Lung (tissue), 12 donors: Measurements from ENCODE around the gene METTL1. TPM values are rescaled to one million over a fixed set of nuclear protein-coding genes. Genes with fewer than 3 reads are reported as not detected.
A peak's percentile ranks its signal among the peaks of the same experiment; 100 is the strongest.
"Not testable (repeated sequence)": the region's sequence is repeated elsewhere in the genome, so short reads cannot be mapped to it uniquely, and the experiment has no call there.

Source experiments
- ATAC-seq: fragments of 200-7000 bp; cut with Tn5 transposase; one replicate; pipeline ENCODE4 v1.9.1; 2020; ENCODE audit warnings: moderate number of reproducible peaks; ENCODE audit not compliant: insufficient read depth, low FRiP score
- DNase-seq, 3 donors: peaks; one replicate each; pipeline ENCODE4 v3.0.0-alpha.2; 2013 to 2017
- H3K27ac ChIP-seq, 2 donors: one replicate each; pipeline ENCODE4 v1.5.1; 2013; ENCODE audit warnings: mild to moderate bottlenecking in 2 of 2, moderate library complexity in 2 of 2, control low read depth in 1 of 2, inconsistent platforms in 1 of 2, low read depth in 1 of 2, low read length in 1 of 2
- H3K27me3 ChIP-seq, 3 donors: one replicate each; pipeline ENCODE4 v1.5.1; 2013; ENCODE audit warnings: low read length in 2 of 3; ENCODE audit not compliant: control insufficient read depth in 3 of 3, insufficient read depth in 3 of 3
- H3K36me3 ChIP-seq, 4 donors: one replicate each; pipeline ENCODE4 v1.5.1; 2013; ENCODE audit warnings: low read length in 4 of 4, mild to moderate bottlenecking in 1 of 4, moderate library complexity in 1 of 4; ENCODE audit not compliant: control insufficient read depth in 4 of 4, insufficient read depth in 4 of 4
- H3K4me1 ChIP-seq, 5 donors: one replicate each; pipeline ENCODE4 v1.5.1; 2013; ENCODE audit warnings: low read length in 5 of 5, mild to moderate bottlenecking in 2 of 5, moderate library complexity in 1 of 5; ENCODE audit not compliant: control insufficient read depth in 5 of 5, insufficient read depth in 5 of 5
- H3K4me3 ChIP-seq: one replicate; pipeline ENCODE4 v1.5.1; 2013; ENCODE audit warnings: mild to moderate bottlenecking, control low read depth, moderate library complexity
- H3K9ac ChIP-seq, 2 donors: one replicate each; pipeline ENCODE4 v1.5.1; 2013; ENCODE audit warnings: low read length in 2 of 2, control low read depth in 1 of 2; ENCODE audit not compliant: insufficient read depth in 1 of 2
- H3K9me3 ChIP-seq, 4 donors: one replicate each; pipeline ENCODE4 v1.5.1; 2013; ENCODE audit warnings: low read length in 3 of 4, mild to moderate bottlenecking in 1 of 4, moderate library complexity in 1 of 4; ENCODE audit not compliant: control insufficient read depth in 4 of 4, insufficient read depth in 3 of 4
- WGBS, 2 donors: extraction: QIAGEN DNeasy Blood & Tissue Kit; methylation state at CpG; one replicate each; pipeline ENCODE4 v1.1.7; 2013; 5-methylcytosine and 5-hydroxymethylcytosine counted together
- polyA plus RNA-seq, 2 donors: library from polyadenylated mRNA; stranded (reverse); fragments of 200-250 nt; gene quantifications; one replicate each; pipeline ENCODE4 v1.2.1, GENCODE V29; 2013
- total RNA-seq, 2 donors: library from RNA; depleted of rRNA in 1 of 2; stranded (reverse); fragments of >200 nt in 1 of 2; gene quantifications; one replicate each; pipeline ENCODE4 v1.2.1, GENCODE V29; 2014 to 2021
- TF ChIP-seq, protein P1 (sequence below): IDR thresholded peaks from 2 replicates; pipeline ENCODE4 v1.5.1; 2012; ENCODE audit warnings: mild to moderate bottlenecking; ENCODE audit errors: control extremely low read depth, extremely low read depth
- donor health status: control.
- donor health status: control.
- donor health status: Bipolar disorder and iron deficiency.
- donor health status: healthy.
- donor health status: DM: yes; HTN: yes; CAD: no.

METTL1 gene
- total and polyA plus RNA-seq, 4 donors: 2.8 to 35.5 (median 31.6) TPM

DNA sequence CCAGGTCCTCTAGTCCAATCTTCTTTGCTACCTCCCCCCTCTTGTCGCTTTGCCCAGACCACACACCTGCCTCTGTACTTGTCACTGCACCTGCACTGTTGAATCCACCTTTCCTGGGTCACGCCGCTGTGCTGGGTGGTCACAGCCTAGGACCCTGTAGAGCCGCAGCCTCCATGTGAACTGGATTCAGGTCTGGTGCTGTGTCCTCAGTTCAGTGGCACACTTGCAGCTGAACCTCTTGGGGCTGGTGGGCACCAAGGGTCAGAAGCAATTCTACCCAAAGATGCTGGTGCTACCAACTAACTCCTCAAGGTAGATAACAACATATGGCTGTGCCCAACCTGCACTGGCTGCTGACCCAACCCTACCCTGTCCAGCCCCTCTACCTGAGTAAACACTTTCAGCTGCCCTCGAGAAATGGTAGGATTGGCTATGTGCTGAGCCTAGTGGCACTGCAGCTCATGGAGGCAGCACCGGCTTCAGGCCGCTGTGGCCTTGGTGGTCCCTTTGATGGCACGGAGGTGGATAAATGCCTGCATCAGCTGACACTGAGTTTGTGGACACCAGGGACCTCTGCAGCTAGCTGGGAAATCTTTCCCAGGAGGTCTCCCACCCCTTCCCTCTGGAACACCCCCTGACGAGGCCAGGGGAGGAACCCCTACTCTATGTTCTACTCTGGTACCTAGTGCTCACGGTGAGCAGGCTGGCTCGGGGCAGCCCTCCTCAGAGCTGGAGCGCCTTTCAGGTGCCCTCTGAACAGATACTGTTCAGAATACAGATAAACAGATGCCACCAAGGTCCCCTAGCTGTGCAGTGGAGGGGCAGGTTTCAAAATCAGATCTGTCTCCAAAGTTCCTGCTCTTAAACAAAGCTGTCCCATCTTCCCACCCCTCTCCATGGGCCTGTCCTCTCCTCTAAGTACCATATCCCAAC is 47.6 kb downstream of the METTL1 start:
- DNase-seq: no peak
- 86 to 88% methylated on average over 12 of the region's 12 CpGs for WGBS, 2 donors
- H3K36me3 ChIP-seq: peaks cover 4 to 29% (median 7%) of the 10 kb centered on the region in 4 donors
- peaks cover 0 to 32% (median 14%) of the 10 kb centered on the region in 3 donors for H3K27me3 ChIP-seq
- H3K4me3 ChIP-seq: no peak overlapping the region
- no peak overlapping the region for H3K27ac ChIP-seq
- TF ChIP-seq, protein P1, sequence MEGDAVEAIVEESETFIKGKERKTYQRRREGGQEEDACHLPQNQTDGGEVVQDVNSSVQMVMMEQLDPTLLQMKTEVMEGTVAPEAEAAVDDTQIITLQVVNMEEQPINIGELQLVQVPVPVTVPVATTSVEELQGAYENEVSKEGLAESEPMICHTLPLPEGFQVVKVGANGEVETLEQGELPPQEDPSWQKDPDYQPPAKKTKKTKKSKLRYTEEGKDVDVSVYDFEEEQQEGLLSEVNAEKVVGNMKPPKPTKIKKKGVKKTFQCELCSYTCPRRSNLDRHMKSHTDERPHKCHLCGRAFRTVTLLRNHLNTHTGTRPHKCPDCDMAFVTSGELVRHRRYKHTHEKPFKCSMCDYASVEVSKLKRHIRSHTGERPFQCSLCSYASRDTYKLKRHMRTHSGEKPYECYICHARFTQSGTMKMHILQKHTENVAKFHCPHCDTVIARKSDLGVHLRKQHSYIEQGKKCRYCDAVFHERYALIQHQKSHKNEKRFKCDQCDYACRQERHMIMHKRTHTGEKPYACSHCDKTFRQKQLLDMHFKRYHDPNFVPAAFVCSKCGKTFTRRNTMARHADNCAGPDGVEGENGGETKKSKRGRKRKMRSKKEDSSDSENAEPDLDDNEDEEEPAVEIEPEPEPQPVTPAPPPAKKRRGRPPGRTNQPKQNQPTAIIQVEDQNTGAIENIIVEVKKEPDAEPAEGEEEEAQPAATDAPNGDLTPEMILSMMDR: no peak
- no peak overlapping the region for H3K9ac ChIP-seq
- ATAC-seq: no peak
- peaks cover 0 to 2% (median 0%) of the 10 kb centered on the region in 4 donors for H3K9me3 ChIP-seq
- H3K4me1 ChIP-seq: peaks cover 0 to 19% (median 0%) of the 10 kb centered on the region in 5 donors

- TF ChIP-seq, protein P1: no peak
- peaks cover 0 to 19% (median 0%) of the 10 kb centered on the region in 5 donors for H3K4me1 ChIP-seq
- H3K9me3 ChIP-seq: peaks cover 0 to 2% (median 0%) of the 10 kb centered on the region in 4 donors
- peaks cover 0 to 30% (median 14%) of the 10 kb centered on the region in 3 donors for H3K27me3 ChIP-seq
- no peak overlapping the region for H3K9ac ChIP-seq
- no peak for DNase-seq
- WGBS, 2 donors: 63 to 71% methylated on average over 2 of the region's 2 CpGs
- H3K27ac ChIP-seq: no peak overlapping the region
- no peak for ATAC-seq
- peaks cover 10 to 36% (median 13%) of the 10 kb centered on the region in 4 donors for H3K36me3 ChIP-seq
- H3K4me3 ChIP-seq: no peak overlapping the region
These were observed 48.3 kb downstream of the METTL1 start for GRCh38 chr12:57723630-57723962.

DNA sequence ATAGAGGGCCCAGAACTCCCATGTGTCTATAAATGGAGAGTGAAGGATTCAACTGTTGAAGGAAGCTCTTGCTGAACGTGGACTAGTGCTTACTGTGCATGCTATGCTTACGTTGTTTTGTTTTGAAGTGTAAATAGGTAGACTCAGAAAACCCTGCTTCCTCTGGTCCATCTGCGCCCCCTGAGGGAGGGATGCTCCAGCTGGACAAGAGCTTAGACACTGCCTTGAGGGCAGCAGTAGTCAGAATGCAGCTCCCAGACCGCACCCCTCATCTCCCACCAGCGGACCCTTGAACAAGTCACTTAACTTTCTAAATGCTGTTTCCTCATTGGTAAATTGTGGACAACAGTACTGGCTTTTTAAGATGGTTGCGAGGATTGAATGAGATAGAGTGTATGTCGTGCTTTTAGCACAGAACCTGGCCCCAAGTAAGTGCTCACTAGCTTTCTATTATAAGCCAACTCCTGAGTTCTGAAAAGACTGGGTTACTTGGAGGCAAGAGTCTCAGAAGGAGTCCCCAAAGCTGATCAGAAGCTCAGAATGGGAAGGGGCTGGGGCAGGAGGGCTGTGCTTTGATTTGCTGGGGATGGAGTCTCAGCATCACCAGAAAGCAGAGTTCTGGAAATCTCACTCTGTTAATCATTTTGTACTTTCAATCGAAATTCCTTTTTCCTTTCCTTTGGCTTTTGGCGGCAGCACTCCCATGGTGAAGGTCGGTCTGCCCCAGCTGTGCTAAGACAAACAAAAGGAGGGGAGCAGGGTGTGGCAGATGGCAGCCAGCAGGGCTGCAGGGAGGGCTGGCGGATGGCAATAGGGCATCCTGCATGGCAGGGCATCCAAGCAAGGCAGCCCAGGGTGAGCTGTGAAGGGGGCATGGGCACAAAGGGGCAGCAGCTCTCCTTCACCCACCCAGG is 48.9 kb downstream of the METTL1 start:
- Histone ChIP-seq H3K9ac (no peak overlapping the region), H3K27ac (no peak overlapping the region), H3K36me3 (peaks cover 11 to 41% (median 19%) of the 10 kb centered on the region in 4 donors), H3K4me3 (no peak overlapping the region), H3K4me1 (peaks cover 0 to 19% (median 0%) of the 10 kb centered on the region in 5 donors), H3K9me3 (peaks cover 0 to 2% (median 0%) of the 10 kb centered on the region in 4 donors), H3K27me3 (peaks cover 0 to 24% (median 14%) of the 10 kb centered on the region in 3 donors)
- DNase-seq (peak in 1 of 3 donors; percentile 25), ATAC-seq (no peak)
- WGBS, 2 donors: 65 to 78% methylated on average over 11 of the region's 11 CpGs
- TF ChIP-seq, protein P1: no peak

DNA sequence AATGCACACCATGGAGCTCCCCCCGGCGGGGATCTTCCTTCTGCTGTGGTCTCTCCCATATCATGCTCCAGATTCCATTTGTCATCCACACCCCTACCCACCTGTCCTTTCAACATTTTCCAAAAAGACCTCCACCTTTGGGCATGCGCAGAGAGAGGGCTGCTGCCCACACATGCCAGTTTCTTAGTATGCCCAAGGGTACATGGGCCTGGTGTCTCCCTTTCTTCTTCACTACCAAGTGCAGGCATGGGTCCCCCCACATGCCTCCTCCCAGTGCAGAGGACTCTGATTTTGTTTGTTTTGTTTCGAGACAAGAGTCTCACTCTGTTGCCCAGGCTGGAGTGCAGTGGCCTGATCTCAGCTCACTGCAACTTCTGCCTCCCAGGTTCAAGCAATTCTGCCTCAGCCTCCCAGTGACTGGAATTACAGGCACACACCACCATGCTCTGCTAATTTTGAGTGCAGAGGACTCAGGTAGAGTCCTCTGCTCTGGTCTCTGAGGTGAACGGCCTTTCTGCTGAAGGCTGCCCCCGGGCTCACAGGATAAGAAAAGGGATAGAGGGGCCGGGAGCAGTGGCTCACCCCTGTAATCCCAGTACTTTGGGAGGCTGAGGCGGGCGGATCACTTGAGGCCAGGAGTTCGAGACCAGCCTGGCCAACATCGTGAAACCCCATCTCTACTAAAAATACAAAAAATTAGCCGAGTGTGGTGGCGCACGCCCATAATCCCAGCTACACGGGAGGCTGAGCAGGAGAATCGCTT is 49.9 kb downstream of the METTL1 start:
- not testable (repeated sequence) for H3K9ac ChIP-seq, H3K27ac ChIP-seq, DNase-seq, H3K9me3 ChIP-seq, H3K4me3 ChIP-seq, ATAC-seq
- Histone ChIP-seq H3K4me1 (peaks cover 0 to 18% (median 0%) of the 10 kb centered on the region in 5 donors), H3K27me3 (peaks cover 0 to 15% (median 6%) of the 10 kb centered on the region in 3 donors), H3K36me3 (peaks cover 14 to 40% (median 24%) of the 10 kb centered on the region in 4 donors)
- WGBS, 2 donors: 95 to 96% methylated on average over 16 of the region's 16 CpGs
